Measurements from ENCODE around the gene DTNB.
"Not testable (repeated sequence)": the region's sequence is repeated elsewhere in the genome, so short reads cannot be mapped to it uniquely, and the experiment has no call there.

The DTNB gene

DNA sequence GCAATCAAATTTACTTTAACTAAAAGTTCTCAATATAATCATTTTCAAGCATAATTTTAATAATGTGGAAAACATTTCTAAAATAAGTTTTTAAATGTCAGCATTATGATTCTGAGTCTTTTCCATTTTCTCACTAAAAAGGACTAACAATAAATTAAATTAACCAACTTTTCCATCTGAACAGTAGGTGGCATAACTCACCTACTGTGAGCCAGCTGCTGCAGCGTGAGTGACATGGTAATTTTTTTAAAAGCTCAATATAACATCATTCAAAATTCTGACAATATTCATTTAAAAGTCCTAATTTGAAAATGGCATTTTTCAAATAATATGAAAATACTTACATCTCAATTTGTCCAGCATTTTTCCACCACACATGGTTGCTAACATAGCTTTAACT, 66.5 kb downstream of the DTNB start:
- no peak overlapping the region for H3K4me3 ChIP-seq (ENCODE audit: low read depth, low read length)
- peak; percentile 66 for DNase-seq (ENCODE audit: low read depth)
- TF ChIP-seq, protein P1, sequence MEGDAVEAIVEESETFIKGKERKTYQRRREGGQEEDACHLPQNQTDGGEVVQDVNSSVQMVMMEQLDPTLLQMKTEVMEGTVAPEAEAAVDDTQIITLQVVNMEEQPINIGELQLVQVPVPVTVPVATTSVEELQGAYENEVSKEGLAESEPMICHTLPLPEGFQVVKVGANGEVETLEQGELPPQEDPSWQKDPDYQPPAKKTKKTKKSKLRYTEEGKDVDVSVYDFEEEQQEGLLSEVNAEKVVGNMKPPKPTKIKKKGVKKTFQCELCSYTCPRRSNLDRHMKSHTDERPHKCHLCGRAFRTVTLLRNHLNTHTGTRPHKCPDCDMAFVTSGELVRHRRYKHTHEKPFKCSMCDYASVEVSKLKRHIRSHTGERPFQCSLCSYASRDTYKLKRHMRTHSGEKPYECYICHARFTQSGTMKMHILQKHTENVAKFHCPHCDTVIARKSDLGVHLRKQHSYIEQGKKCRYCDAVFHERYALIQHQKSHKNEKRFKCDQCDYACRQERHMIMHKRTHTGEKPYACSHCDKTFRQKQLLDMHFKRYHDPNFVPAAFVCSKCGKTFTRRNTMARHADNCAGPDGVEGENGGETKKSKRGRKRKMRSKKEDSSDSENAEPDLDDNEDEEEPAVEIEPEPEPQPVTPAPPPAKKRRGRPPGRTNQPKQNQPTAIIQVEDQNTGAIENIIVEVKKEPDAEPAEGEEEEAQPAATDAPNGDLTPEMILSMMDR (conservative IDR thresholded peaks at IDR 0.05; ENCODE audit: low read depth, low read length), result peak; percentile 74

DNA sequence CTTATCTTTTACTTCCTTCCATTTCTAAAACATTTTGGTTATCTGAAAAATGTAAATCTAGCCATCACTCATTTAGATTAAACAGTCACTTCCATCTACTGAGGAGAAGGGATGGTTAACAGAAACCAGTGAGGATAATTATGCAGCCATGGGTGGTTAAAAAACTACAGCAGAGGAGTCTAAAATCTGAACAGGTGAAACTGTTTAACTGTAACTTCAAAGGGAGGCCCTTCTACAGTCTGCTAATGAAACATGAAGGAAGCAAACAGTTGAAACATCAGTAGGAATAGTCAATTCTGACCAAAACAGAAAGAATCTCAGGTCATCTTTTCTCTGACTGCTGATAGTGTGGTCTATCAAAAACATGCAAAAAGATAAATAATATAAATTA, 71.0 kb downstream of the DTNB start:
- DNase-seq (ENCODE audit: low read depth), result no peak
- H3K4me3 ChIP-seq (ENCODE audit: low read depth, low read length), result no peak overlapping the region
- TF ChIP-seq, protein P1 (conservative IDR thresholded peaks at IDR 0.05; ENCODE audit: low read depth, low read length), result no peak

- H3K4me3 ChIP-seq (ENCODE audit: low read depth, low read length); DNase-seq (ENCODE audit: low read depth): not testable (repeated sequence)
Observed at GRCh38 chr2:25601711-25602332, 71.6 kb downstream of the DTNB start.

GRCh38 chr2:25598911-25599310, 74.5 kb downstream of the DTNB start:
- TF ChIP-seq, protein P1 (conservative IDR thresholded peaks at IDR 0.05; ENCODE audit: low read depth, low read length), result no peak
- no peak overlapping the region for H3K4me3 ChIP-seq (ENCODE audit: low read depth, low read length)
- no peak for DNase-seq (ENCODE audit: low read depth)

GRCh38 chr2:25598332-25598731, 75.0 kb downstream of the DTNB start:
- TF ChIP-seq, protein P1 (conservative IDR thresholded peaks at IDR 0.05; ENCODE audit: low read depth, low read length), result no peak
- DNase-seq (ENCODE audit: low read depth), result no peak
- H3K4me3 ChIP-seq (ENCODE audit: low read depth, low read length), result no peak overlapping the region

DNA sequence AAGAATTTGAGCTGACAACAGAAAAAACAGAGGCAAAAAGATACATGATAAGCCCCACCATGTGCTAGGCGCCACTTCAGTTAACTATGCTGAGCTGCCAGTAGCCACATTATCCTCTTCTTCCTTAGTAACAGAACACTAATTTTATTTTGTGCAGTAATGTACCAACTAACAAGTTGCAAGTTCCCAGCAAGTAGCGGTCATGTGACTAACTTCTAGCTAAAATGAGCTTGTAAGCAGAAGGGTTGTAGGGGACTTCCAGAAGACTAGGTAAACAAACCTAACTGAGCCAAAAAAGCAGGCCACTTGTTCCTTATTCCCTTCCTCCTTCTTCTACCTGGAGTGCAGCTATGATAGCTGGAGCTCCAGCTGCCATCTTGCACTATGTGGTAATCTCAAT, 75.5 kb downstream of the DTNB start:
- TF ChIP-seq, protein P1 (conservative IDR thresholded peaks at IDR 0.05; ENCODE audit: low read depth, low read length), result no peak
- no peak overlapping the region for H3K4me3 ChIP-seq (ENCODE audit: low read depth, low read length)
- DNase-seq (ENCODE audit: low read depth), result no peak

DNA sequence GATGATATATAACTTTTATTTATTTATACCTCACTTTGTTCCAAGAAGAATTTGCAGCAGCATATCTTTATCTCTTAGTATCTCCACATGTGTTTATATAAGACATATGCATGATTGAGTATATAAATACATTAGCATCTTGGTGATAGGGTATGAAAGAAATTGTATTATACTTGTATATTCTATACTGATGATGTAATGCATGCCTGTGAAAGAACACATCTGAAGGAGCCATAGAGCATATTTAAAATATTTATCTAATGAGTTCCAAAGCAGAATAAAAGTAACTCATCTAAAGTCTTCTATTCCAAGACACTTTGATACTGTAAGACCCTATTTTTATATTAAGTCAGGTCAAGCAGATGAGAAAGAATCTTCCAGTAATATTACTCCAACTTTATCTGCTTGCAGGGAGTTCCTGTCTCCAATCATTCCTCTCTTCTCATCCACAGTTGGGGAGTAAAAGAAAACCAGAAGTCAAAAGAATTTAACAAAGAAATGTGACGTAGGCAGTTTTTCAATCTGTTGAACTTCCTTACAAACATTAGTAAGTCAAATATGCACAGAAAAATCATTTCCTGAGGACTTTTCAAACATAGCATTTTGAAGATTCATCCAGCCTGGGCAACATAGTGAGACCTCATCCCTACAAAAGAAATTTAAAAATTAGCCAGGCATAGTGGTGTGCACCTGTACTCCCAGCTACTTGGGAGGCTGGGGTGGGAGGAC, 76.7 kb downstream of the DTNB start:
- H3K4me3 ChIP-seq (ENCODE audit: low read depth, low read length), result no peak overlapping the region
- DNase-seq (ENCODE audit: low read depth), result peak; percentile 15
- TF ChIP-seq, protein P1 (conservative IDR thresholded peaks at IDR 0.05; ENCODE audit: low read depth, low read length), result no peak

Data from choroid plexus epithelial cell (primary cell).